GM18520 (cell line): Measurements from ENCODE around the gene NT5DC1.
A peak's percentile ranks its signal among the peaks of the same experiment; 100 is the strongest.
"Not testable (repeated sequence)": the region's sequence is repeated elsewhere in the genome, so short reads cannot be mapped to it uniquely, and the experiment has no call there.

ENCODE experiments used
- ATAC-seq: cut with Tn5 transposase; IDR thresholded peaks from one replicate; pipeline ENCODE4 v1.9.1; 2021; ENCODE audit not compliant: unreplicated experiment

Gene NT5DC1

DNA sequence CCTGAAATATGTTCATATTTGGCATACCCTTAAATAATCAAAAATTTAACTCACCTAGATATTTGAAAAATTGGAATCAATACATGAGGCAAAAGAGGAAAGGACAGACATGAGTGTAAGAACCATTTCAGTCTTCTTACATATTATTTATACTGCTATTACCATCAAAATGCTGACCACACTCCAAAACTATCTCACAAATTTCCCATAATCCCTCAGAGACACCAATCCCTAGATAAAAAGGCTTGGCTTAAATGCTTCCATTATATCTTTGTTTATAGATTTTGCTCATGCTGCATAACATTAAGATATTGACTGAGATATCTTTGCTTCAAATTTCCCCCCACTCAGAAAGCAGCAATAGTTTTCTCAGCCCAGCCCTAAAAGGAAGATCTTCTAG lies 11.7 kb upstream of the NT5DC1 start:
- no peak for ATAC-seq

DNA sequence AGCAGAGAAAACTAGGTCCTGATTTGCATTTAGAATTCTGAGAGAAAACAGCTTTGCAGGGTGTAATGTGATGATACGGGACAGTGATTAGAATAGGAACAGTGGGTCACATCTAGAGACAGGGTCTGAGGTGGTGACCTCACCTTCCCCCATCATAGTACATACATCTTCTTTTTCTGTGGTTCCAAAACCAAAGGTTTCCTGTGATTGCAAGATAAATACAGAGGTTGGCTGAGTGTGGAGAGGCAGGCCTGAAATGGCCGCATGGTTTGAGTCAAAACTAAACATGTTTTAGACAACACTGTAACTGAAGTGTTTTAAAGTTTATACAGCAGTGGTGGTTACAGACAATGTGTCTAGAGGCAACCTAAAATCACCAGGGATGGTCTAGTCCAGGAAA lies 10.4 kb upstream of the NT5DC1 start:
- ATAC-seq, result peak; percentile 58

DNA sequence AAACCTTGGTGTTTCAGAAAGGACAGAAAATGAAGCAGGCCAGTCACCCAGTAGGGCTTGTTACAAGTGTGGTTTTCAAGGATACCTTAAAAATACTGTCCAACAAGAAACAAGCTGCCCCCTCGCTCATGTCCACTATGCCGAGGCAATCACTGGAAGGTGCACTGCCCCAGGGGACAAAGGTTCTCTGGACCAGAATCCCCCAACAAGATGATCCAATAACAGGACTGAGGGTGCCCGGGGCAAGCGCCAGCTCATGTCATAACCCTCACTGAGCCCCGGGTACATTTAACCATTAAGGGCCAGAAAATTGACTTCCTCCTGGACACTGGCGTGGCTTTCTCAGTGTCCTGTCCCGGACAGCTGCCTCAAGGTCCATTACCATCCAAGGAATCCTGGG lies 6.6 kb upstream of the NT5DC1 start:
- no peak for ATAC-seq

DNA sequence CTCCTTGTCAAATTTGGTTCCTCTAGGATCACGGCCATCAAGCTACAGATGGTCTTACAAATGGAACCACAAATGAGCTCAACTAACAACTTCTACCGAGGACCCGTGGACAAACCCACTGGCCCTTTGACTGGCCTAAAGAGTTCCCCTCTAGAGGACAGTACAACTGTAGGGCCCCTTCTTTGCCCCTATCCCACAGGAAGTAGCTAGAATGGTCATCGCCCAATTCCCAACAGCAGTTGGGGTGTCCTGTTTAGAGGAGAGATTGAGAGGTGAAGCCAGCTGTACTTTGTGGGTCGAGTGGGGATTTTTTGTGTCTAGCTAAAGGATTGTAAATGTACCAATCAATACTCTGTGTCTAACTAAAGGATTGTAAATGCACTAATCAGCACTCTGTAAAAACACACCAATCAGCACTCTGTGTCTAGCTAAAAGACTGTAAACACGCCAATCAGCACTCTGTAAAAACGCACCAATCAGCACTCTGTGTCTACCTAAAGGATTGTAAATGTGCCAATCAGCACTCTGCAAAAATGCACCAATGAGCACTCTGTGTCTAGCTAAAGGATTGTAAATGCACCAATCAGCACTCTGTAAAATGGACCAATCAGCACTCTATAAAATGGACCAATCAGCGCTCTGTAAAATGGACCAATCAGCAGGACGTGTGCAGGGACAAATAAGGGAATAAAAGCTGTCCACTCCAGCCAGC lies 4.4 kb upstream of the NT5DC1 start:
- ATAC-seq, result not testable (repeated sequence)

DNA sequence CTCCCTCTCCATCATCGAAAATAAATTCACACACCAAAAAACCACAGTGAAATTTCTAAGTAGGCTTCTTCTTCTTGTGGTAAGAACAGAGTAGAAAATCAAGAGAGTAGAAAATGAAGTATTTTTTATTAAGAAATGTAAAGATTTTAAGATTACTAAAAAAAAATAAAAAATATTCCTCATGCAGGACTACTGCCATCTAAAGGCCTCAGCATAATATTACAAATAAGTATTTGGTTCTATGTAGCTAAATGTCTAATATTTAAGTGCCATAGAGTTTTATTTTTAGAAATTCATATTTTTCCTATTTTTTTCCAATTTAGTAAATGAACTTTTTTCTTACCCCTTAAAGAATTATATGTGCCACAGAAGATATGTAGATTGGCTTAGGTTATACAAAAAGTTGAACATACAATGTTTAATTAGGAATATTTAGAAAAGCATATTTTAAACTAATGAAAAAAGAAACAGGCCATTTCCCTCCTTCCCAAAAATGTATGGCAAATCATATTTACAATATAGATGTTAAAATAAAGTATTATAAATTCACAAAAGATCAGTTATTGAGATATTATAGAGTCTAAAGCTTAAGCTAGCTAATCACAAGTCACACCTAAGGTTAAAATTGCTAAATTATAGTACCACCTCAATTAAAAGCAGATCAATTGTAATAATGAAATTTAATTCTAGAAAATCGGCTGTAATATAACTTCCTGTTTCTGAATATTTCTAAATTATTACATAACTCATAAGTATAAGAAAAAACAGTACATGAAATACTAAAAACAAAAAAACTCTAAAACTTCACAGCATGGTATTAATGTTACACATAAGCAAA lies 3.5 kb upstream of the NT5DC1 start:
- no peak for ATAC-seq

DNA sequence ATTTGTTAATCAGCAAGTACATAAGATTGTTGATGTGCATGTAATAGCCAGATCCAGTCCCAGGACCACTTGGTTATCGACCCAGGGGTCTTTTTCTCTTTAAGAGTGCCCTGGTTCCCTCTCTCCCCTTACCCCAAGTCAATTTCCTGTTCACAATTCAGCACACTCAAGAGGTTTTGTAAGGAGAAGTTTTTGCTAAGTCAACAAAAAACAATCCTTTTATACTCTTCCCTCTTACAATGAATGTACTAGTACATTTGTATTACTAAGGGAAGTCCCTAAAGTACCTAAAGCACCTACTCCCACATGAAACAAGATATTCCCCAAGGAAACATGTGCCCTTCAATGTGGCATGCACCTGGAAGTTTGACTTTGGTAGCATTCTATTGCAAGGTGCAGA lies 1.6 kb upstream of the NT5DC1 start:
- ATAC-seq, result no peak

DNA sequence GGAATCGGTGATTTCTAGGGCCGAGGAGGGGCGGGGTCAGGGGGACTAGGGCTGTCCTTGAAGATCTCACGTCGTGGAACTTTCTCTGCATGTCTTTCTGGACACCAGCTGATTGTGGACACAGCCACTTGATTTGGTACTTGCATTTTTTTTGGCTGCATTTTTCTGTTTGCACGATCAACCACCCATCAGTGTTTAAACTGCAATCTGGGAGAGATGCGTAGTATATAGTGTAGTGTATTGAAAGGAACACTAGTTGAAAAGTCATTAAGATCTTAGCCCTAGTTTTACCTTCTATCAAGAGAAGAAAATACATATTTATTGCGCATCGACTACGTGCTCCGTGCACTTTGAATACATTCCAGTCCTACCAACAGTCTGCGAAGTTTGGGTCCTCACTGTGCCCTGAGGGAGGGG lies 657 bp downstream of the NT5DC1 start:
- no peak for ATAC-seq

DNA sequence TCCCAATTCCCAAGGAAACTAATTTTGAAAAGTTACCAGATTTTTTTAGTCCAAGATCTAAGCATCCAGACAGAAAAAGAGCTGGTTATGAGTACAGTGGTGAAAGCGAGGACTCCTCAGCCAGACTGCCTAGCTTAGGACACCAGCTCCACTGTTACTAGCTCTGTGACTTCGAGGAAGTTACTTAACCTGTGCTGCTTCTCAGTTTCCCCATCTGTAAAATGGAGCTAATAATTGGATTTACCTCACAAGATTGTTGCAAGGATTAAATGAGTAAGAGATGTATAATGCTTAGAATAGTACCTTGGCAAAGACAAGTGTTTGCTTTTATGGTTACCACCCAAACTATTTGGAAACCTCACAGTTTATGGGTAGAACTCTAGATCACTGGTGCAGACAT lies 1.1 kb downstream of the NT5DC1 start:
- no peak for ATAC-seq

DNA sequence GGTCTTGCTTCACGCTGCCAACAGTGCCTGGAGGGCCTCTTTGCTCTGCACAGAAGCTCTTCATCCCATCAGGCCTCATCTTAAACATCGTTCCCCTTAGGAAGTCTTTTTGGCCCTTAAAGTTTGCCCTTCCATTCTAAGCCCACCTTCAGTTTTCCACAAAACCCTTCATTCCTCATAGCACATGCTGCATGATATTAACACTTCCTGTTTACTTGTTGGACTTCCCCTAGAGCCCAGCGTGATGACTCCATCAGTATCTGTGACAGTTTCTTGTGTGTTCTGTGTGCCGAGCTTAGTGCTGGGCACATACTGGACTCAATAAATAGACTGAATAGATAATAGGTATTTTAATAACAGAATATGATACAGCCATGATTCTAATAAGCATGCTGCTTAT lies 2.2 kb downstream of the NT5DC1 start:
- ATAC-seq, result no peak

DNA sequence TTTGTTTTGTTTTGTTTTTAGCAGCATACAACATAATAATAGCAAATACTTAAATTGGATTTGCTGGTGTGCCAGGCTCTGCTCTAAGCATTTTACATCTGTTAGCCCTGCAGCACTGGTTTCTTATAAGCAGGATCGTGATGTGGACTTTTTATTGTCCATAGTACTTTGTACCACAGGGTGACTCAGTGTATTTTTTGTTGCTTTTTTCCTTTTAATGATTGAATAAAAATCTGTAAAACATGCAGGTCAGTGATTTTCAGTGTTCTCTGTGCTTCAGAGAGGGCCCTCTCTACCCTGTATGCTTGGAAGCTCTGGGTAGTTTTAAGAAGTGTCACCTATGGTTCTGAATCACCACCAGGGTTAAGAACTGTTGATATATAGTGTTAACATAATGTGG lies 4.0 kb downstream of the NT5DC1 start:
- no peak for ATAC-seq

DNA sequence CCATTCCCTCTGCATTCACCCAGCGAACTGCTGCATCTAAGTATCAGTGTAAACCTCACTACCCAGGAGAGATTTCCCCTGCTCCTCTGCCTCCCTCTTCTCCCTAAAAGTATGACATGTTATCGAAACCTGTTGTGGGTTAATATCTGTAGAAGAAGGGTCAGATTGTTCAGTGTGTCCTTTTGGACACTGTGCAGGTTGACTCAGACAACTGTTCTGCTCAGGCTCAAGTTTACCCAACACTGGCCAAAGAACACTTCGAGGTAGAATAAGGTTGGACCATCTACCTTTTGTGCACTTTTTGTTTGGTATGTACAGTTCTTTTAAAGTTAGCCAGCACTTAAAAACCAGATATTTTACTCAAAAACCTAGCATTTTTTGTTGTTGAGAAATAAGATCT lies 4.6 kb downstream of the NT5DC1 start:
- ATAC-seq, result no peak

DNA sequence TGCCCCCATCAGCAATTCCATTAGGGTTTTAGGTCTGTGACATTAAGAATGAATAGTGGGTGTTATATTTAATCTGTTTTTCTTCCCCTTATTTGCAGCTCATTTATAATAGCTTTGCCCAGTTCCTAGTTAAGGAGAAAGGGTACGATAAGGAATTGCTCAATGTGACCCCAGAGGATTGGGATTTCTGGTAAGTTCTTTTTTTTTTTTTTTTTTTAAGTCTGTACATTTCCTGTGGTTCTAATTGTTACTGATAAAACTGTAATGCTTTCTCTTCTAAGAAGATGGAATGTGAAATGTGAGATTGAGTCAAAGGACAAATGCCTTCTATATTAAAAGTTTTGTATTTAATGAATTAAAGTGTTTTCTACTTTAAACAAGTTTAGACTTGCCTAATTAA lies 5.5 kb downstream of the NT5DC1 start:
- no peak for ATAC-seq

DNA sequence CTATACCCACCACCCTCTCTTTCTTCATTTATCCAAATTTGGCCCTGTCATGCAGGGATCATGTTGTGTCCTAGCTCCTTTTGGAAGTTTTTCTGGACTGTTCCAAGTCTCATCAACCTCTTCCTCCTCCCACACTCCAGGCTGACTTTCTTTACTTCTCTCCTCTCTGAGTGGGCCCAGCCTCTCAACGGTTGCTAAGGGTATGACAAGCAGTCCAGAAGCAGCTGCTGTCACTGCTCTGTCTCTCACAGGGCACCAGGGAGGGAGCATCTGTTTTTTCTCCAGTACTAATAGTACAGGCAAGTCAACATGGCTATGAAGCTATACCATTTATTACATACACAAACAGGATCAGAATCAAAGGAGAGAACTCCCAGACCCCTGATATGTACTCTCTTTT lies 8.2 kb downstream of the NT5DC1 start:
- ATAC-seq, result no peak

DNA sequence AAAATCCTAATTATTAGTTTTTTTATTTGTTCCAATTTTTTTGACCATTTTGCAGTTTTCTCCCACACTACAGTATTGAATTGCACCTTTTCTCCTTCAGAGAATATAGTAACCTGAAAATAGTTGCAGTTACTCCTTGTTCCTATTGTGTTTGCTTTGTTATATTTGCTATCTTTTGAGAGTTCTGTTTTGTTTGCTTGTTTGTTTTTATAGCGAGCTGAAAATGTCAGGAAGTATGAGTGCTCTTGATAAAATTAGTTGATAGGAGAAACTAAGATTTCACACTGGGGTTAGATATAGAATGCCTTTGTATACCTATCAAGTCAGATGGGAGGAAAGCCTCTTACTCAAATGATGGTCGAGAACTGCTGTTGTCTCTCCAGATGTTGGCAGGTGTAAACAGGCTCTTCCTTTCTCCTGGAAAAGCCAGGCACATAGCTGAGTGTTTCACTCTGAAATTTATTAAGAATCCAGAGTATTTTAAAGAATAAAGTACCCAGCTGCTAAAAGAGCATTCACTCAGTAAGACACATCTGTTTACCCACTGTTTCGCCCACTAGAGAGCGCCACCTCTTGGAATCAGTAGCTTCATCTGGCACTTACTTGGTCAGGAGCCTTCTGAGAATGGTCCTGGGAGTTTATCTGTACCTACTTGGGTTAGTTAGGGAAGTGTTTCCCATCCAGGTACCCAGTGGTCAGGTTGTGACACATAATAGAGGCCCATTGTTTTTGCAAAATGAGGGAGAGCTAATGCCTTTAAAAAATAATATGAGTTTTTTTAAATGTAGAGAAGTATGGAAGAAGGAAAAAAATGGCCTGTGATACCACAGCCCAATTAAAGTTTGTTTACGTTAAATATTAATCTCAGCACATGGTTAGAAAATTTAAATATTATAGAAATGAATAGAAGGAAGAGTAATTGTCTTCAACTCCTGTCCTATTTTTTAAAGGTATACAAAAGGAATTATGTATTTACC lies 11.2 kb downstream of the NT5DC1 start:
- ATAC-seq, result peak; percentile 63

DNA sequence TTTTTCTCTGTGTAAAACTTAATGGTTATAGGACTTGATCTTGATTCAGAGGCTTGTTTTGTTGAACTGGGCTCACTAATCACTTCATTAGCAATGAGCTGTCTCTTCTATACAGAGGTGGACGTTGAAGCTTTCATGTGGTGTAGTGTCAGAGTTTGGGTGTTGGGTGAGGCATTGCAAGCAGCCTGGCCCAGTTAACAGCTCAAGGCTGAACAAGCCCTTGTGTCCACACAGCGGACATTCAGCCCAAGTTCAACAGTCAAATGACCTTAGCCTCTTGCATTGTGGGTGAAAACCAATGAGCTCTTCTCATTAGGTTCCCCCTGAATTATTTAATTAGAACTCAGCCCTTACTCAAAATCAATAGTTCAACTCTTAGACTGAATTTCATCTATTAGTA lies 12.7 kb downstream of the NT5DC1 start:
- ATAC-seq, result no peak

DNA sequence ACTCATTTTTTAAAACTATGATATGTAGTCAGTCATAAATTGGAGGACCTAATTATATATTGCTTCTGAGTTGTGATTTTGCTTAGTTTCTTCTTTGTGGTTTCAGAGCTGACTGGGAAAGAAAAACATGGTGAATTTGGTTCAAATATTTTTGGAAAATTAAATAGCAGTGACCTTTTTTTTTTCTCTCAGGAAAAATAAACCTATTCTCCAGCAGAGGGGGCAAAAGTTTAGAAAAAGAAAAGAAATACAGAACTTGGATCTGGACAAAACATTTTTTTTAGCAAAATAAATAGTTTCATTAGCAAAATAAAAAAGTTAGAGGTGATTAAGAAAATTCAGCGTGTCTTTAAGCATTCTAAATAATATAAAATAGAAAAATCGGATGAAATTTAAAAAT lies 15.1 kb downstream of the NT5DC1 start:
- no peak for ATAC-seq

DNA sequence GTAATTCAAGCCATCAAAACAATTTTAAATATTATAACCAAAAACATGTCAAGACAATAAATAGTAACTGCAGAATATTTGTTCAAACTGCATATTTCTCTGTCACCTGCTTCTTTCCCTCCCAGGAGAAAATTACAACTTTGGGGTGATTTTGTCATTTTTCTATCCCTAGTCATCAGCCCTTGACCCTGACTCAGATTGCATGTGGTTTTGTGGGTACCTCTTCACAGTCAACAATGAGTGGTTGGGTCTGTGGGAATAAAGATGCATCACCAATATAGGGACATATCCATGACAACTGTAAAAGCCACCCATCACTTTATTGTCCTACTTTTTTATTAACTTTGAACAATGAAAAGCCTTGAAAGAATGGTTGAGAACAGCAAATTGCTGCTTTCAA lies 18.0 kb downstream of the NT5DC1 start:
- ATAC-seq, result no peak

DNA sequence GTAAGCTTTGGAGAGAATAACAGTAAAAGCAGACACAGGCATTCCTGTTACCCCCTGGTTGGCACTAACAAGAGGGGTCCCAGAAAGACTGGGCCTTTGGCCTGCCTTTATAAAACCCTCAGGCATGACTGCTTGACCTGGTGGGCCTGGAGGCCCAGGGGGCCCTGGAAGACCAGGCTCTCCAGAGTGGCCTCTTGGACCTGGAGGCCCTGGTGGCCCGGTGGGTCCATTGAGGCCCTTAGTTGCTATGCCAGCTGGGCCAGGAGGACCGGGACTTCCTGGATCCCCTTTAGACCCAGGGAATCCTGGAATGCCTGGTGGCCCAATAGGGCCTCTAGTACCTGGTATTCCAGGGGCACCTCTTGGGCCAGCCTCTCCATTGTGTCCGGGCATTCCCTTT lies 19.8 kb downstream of the NT5DC1 start:
- ATAC-seq, result no peak

DNA sequence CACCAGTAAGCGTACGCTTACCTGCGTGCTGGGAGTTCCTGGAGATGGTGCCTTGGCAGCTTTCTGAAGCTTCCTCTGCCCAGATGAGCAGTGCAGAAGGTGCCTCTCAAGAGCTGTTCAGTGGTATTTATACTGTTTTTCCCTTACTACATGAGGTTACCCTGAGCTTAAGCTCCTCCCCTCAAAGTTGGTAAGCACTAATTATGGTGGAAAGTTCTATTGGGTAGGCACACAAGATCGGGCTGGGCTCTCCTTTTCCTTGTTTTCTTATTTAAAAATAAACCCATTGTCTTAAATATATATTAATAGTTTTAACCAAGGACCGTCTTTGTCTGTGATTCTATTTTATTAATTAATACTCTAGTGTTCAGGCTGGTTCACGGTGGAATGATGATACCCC lies 25.4 kb downstream of the NT5DC1 start, which contains the start of gene COL10A1:
TSS of gene COL10A1 (minus strand) at position 101 of the 400 bp plus-strand sequence. CDS start 640 bp downstream, outside the sequence.
- no peak for ATAC-seq

DNA sequence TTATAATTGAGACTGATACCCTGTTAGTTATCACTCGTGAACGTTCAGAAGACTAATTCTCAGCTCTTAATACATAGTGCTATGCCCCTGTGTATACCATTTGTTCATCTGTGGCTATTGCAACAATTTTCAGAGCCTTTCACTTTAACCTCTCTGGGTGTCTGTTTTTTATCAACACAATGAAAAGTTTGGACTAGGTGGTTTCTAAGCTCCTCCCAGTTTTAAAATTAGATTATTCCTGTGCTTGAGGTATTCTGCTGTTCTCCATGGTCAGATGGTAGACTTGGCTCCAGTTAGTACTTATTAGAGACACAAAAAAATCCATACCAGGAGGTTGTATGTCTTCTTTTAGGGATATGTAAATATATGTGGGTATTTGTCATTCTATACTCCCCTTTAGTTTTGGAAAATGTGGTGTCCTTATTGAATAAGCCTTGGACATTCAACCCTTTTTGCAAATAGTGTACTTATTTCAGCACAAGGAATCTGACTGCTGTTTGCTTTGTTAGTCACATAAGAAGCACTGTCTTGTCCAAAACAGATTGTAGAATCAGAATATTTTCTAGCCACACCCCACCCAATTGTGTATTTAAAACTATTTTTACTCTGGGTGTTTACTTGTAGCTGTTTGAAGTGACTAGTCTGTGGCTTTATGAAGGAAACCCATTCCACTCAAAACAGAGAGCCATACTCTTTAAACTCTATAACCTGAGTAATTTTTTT lies 27.3 kb downstream of the NT5DC1 start:
- no peak for ATAC-seq

DNA sequence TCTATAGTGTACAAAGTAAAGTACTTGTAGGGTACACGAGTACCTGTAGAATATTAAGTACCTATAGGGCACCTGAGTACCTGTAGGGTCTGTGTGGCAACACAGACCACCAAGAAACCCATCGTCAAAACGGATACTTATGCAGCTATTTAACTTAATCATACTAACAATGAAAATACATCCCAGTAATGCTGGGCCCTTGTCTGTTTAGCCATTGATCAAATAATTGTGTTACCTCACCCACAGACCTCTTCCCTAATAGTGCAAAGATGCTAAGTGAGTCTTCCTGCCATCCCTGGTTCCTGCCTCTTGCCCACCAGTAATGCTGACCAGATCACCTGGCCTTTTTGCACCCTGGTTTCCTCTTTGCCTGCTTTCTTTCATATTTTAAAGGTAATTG lies 32.8 kb downstream of the NT5DC1 start:
- ATAC-seq, result no peak
